Articular chondrocyte of knee joint (primary cell): ENCODE measurements around the gene PTP4A2. TPM values are rescaled to one million over a fixed set of nuclear protein-coding genes. Genes with fewer than 3 reads are reported as not detected.

ENCODE experiments used
- total RNA-seq: library from RNA; depleted of rRNA; stranded (reverse); fragments of >200 nt; gene quantifications from 2 replicates; pipeline ENCODE4 v1.2.3, GENCODE V29; 2012

The PTP4A2 gene
- total RNA-seq = 967 and 989 TPM in 2 replicates

GRCh38 chr1:31938184-31938975 lies at the start of gene PTP4A2:
Gene PTP4A2 (minus strand): TSS chr1:31938368. CDS start chr1:31919065, 19,303 bp downstream.

Other genes starting within 250 kb of the PTP4A2 start
- gene COL16A1, start 234.4 kb downstream of the PTP4A2 start, total RNA-seq = 101 and 130 TPM in 2 replicates
- gene ADGRB2, start 174.0 kb downstream of the PTP4A2 start, total RNA-seq = 4.4 and 7.0 TPM in 2 replicates
- gene SPOCD1, start 122.3 kb downstream of the PTP4A2 start, total RNA-seq = 44.3 and 48.9 TPM in 2 replicates
- gene KHDRBS1, start 75.5 kb upstream of the PTP4A2 start, total RNA-seq = 62.9 and 71.6 TPM in 2 replicates
- 7.3 and 8.3 TPM in 2 replicates for gene TMEM39B, start 134.6 kb upstream of the PTP4A2 start, total RNA-seq
- gene KPNA6, start 169.7 kb upstream of the PTP4A2 start, total RNA-seq = 70.7 and 73.0 TPM in 2 replicates
- gene TXLNA, start 241.3 kb upstream of the PTP4A2 start, total RNA-seq = 126 and 129 TPM in 2 replicates